ENCODE results near the gene SRD5A3. TPM values are rescaled to one million over a fixed set of nuclear protein-coding genes. Genes with fewer than 3 reads are reported as not detected.
A peak's percentile ranks its signal among the peaks of the same experiment; 100 is the strongest.

Gene SRD5A3
- total and polyA plus RNA-seq, 9 of the 15 experiments (the other 6 are each of a cell fraction or from before 2014, with no cell fraction given), result 2.5 to 37.0 (median 13.3) TPM

DNA sequence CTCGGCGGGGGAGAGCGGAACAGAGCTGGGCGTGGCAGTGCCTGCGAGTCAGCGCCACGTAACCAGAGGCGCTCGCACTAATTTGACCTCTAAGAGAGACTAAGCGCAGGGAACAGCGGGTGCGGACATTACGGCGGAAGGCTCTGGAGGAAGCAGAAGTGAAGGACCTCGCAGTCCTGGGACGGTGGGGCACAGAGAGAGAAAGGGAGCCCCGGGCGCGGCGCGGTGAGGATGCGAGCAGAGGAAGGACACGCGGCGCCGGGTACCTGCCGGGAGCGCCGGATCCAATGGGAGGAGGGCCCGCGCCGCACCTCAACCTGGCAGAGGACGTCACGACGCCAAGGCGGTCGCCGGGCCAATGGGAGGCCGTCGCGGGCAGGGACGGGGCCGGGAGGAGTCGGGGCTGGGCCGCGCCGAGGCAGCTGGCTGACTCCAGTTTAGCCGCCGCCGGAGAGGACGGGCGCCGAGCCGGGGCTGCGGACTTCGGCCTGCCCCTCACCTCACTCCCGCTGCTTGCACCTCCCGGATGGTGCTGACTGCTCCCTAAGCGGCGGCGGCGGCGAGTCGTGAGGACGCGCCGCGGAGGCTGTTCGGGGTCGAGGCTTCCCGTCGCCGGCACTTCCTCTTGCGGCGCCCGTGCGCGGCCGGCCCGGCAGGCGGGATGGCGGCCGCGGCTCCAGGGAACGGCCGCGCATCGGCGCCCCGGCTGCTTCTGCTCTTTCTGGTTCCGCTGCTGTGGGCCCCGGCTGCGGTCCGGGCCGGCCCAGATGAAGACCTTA lies 49.7 kb downstream of the SRD5A3 start, which contains the start of gene TMEM165 (continued):
- TF ChIP-seq, protein P1, sequence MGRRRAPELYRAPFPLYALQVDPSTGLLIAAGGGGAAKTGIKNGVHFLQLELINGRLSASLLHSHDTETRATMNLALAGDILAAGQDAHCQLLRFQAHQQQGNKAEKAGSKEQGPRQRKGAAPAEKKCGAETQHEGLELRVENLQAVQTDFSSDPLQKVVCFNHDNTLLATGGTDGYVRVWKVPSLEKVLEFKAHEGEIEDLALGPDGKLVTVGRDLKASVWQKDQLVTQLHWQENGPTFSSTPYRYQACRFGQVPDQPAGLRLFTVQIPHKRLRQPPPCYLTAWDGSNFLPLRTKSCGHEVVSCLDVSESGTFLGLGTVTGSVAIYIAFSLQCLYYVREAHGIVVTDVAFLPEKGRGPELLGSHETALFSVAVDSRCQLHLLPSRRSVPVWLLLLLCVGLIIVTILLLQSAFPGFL (CRISPR knock-in tag; IDR thresholded peaks at IDR 0.05), result no peak
- TF ChIP-seq, protein P2, sequence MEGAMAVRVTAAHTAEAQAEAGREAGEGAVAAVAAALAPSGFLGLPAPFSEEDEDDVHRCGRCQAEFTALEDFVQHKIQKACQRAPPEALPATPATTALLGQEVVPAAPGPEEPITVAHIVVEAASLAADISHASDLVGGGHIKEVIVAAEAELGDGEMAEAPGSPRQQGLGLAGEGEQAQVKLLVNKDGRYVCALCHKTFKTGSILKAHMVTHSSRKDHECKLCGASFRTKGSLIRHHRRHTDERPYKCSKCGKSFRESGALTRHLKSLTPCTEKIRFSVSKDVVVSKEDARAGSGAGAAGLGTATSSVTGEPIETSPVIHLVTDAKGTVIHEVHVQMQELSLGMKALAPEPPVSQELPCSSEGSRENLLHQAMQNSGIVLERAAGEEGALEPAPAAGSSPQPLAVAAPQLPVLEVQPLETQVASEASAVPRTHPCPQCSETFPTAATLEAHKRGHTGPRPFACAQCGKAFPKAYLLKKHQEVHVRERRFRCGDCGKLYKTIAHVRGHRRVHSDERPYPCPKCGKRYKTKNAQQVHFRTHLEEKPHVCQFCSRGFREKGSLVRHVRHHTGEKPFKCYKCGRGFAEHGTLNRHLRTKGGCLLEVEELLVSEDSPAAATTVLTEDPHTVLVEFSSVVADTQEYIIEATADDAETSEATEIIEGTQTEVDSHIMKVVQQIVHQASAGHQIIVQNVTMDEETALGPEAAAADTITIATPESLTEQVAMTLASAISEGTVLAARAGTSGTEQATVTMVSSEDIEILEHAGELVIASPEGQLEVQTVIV (CRISPR knock-in tag; IDR thresholded peaks at IDR 0.05; ENCODE audit: borderline replicate concordance), result no peak
- TF ChIP-seq BMI1 (IDR thresholded peaks at IDR 0.05; ENCODE audit: low read length), result no peak
- no peak for TF ChIP-seq MECOM (CRISPR knock-in tag; IDR thresholded peaks at IDR 0.05)
- TF ChIP-seq, protein P3, sequence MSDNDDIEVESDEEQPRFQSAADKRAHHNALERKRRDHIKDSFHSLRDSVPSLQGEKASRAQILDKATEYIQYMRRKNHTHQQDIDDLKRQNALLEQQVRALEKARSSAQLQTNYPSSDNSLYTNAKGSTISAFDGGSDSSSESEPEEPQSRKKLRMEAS (CRISPR knock-in tag; IDR thresholded peaks at IDR 0.05), result peak; percentile 80
- TF ChIP-seq, protein P4, sequence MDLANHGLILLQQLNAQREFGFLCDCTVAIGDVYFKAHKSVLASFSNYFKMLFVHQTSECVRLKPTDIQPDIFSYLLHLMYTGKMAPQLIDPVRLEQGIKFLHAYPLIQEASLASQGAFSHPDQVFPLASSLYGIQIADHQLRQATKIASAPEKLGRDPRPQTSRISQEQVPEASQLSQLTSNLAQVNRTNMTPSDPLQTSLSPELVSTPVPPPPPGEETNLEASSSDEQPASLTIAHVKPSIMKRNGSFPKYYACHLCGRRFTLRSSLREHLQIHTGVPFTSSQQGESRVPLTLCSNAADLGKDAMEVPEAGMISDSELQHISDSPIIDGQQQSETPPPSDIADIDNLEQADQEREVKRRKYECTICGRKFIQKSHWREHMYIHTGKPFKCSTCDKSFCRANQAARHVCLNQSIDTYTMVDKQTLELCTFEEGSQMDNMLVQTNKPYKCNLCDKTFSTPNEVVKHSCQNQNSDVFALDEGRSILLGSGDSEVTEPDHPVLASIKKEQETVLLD (IDR thresholded peaks at IDR 0.05), result peak; percentile 62
- no peak for TF ChIP-seq WHSC1 (IDR thresholded peaks at IDR 0.05; ENCODE audit: low read length)
- TF ChIP-seq ELF1 (tag; IDR thresholded peaks at IDR 0.05), result no peak
- peak in 1 of 2 experiments; percentile 26; a peak in 1 of 3 replicates for TF ChIP-seq CBX3 (IDR thresholded peaks at IDR 0.05; ENCODE audit: borderline replicate concordance in 1 of 2, low read length in 2 of 2)
- peak; percentile 41 for TF ChIP-seq HCFC1 (IDR thresholded peaks at IDR 0.05; ENCODE audit: low read depth, low read length)
- no peak for TF ChIP-seq ZNF23 (CRISPR knock-in tag; IDR thresholded peaks at IDR 0.05)
- TF ChIP-seq SAFB2 (IDR thresholded peaks at IDR 0.05; ENCODE audit: borderline replicate concordance, low read depth, low read length, severe bottlenecking), result no peak
- peak; percentile 20 for TF ChIP-seq SRSF7 (optimal IDR thresholded peaks at IDR 0.05; ENCODE audit: low read depth, low read length)
- TF ChIP-seq GTF2E2 (tag; IDR thresholded peaks at IDR 0.05), result peak; percentile 87
- TF ChIP-seq, protein P5, sequence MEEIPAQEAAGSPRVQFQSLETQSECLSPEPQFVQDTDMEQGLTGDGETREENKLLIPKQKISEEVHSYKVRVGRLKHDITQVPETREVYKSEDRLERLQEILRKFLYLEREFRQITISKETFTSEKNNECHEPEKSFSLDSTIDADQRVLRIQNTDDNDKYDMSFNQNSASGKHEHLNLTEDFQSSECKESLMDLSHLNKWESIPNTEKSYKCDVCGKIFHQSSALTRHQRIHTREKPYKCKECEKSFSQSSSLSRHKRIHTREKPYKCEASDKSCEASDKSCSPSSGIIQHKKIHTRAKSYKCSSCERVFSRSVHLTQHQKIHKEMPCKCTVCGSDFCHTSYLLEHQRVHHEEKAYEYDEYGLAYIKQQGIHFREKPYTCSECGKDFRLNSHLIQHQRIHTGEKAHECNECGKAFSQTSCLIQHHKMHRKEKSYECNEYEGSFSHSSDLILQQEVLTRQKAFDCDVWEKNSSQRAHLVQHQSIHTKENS (CRISPR knock-in tag; IDR thresholded peaks at IDR 0.05), result no peak
- no peak for TF ChIP-seq ZFP30 (CRISPR knock-in tag; IDR thresholded peaks at IDR 0.05; ENCODE audit: borderline replicate concordance)
- no peak for TF ChIP-seq FUS (optimal IDR thresholded peaks at IDR 0.05; ENCODE audit: low read depth, low read length)
- no peak for TF ChIP-seq ZNF780A (CRISPR knock-in tag; IDR thresholded peaks at IDR 0.05)
- TF ChIP-seq TRIM28 (IDR thresholded peaks at IDR 0.05), result no peak
- TF ChIP-seq E2F3 (CRISPR knock-in tag; IDR thresholded peaks at IDR 0.05), result no peak
- no peak for TF ChIP-seq CREBBP (IDR thresholded peaks at IDR 0.05; ENCODE audit: low read depth, low read length)
- TF ChIP-seq, protein P6, sequence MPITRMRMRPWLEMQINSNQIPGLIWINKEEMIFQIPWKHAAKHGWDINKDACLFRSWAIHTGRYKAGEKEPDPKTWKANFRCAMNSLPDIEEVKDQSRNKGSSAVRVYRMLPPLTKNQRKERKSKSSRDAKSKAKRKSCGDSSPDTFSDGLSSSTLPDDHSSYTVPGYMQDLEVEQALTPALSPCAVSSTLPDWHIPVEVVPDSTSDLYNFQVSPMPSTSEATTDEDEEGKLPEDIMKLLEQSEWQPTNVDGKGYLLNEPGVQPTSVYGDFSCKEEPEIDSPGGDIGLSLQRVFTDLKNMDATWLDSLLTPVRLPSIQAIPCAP (CRISPR knock-in tag; IDR thresholded peaks at IDR 0.05; ENCODE audit: borderline replicate concordance), result no peak
